Upper lobe of left lung (tissue), 6 donors: ENCODE data around the gene CSNK1A1. TPM values are rescaled to one million over a fixed set of nuclear protein-coding genes. Genes with fewer than 3 reads are reported as not detected.

ENCODE experiments used
- ATAC-seq, 2 donors: fragments of 200-7000 bp; cut with Tn5 transposase; one replicate each; pipeline ENCODE4 v1.9.1; 2022; ENCODE audit warnings: mild to moderate bottlenecking in 2 of 2, moderate library complexity in 2 of 2; ENCODE audit not compliant: low FRiP score in 2 of 2
- DNase-seq, 2 donors: peaks; one replicate each; pipeline ENCODE4 v3.0.0-alpha.2; 2019 to 2020
- H3K27ac ChIP-seq, 4 donors: fragments of 200-600 bp; sonication (generic); one replicate each; pipeline ENCODE4 v1.5.1; 2016 to 2019
- H3K27me3 ChIP-seq, 4 donors: fragments of 200-600 bp; sonication (generic); one replicate each; pipeline ENCODE4 v1.5.1; 2017 to 2019
- H3K36me3 ChIP-seq, 4 donors: fragments of 200-600 bp; sonication (generic); one replicate each; pipeline ENCODE4 v1.5.1; 2016 to 2019
- H3K4me1 ChIP-seq, 4 donors: fragments of 200-600 bp; sonication (generic); one replicate each; pipeline ENCODE4 v1.5.1; 2018 to 2019
- H3K4me3 ChIP-seq, 4 donors: fragments of 200-600 bp; sonication (generic); one replicate each; pipeline ENCODE4 v1.5.1; 2017 to 2019; ENCODE audit warnings: mild to moderate bottlenecking in 2 of 4, moderate library complexity in 1 of 4
- H3K9me3 ChIP-seq, 4 donors: fragments of 200-600 bp; sonication (generic); one replicate each; pipeline ENCODE4 v1.5.1; 2018 to 2019
- EP300 ChIP-seq, 4 donors: sonication (generic); formaldehyde crosslinking; IDR thresholded peaks; one replicate each; pipeline ENCODE4 v1.5.1; 2017; ENCODE audit warnings: antibody characterized with exemption in 4 of 4, control low read depth in 2 of 4
- POLR2A ChIP-seq, 4 donors: fragments of 450-650 bp; IDR thresholded peaks; one replicate each; pipeline ENCODE4 v1.5.1; 2016 to 2017; ENCODE audit warnings: antibody characterized with exemption in 4 of 4, mild to moderate bottlenecking in 2 of 4
- POLR2AphosphoS5 ChIP-seq, 2 donors: sonication (generic); formaldehyde crosslinking; IDR thresholded peaks; one replicate each; pipeline ENCODE4 v1.5.1; 2017; ENCODE audit warnings: antibody characterized with exemption in 2 of 2
- WGBS, 2 donors: methylation state at CpG; one replicate each; pipeline ENCODE4 v1.1.5; 2017 to 2018; 5-methylcytosine and 5-hydroxymethylcytosine counted together
- total RNA-seq, 6 donors: library from RNA; depleted of rRNA in 4 of 6; stranded (reverse); fragments of >200 nt in 4 of 6; gene quantifications; one replicate each; pipeline versions ENCODE4 v1.1.0 to v1.2.1, GENCODE V29; 2016 to 2021
- TF ChIP-seq, protein P1 (sequence below), 6 experiments: fragments of 450-650 bp in 4 of 6; fragments of 200-600 bp in 2 of 6; sonication (generic) in 2 of 6; IDR thresholded peaks; one replicate each; pipeline ENCODE4 v1.5.1; 2016 to 2019; ENCODE audit warnings: antibody characterized with exemption in 6 of 6
- donor health status: DM: no; HTN: no; CAD: no; lungs with moderate emphysema.
- donor health status: DM: no; HTN: yes; CAD: no; lungs with severe emphysema.

CSNK1A1 gene
- total RNA-seq, 6 donors from 2014 or later, result 153 to 215 (median 202) TPM

DNA sequence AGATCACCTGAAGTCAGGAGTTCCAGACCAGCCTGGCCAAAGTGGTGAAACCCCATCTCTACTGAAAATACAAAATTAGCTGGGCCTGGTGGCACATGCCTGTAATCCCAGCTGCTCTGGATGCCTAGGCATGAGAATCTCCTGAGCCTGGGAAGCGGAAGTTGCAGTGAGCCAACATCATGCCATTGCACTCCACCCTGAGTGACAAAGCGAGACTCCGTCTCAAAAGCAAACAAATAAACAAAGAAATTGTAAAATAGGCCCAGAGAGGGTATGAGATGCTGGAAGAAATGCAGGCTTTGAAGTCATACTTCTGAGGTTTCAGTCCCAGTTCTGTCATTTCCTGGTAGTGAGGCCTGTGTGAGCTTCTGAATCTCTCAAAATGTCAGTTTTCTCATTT lies 24.8 kb upstream of the CSNK1A1 start:
- no peaks in the 10 kb centered on the region for H3K27me3 ChIP-seq
- H3K4me3 ChIP-seq, result no peak overlapping the region
- 90% methylated on average over 3 of the region's 3 CpGs for WGBS, 2 donors
- H3K36me3 ChIP-seq, result no peaks in the 10 kb centered on the region
- peaks cover 0 to 6% (median 5%) of the 10 kb centered on the region in 4 donors for H3K4me1 ChIP-seq
- TF ChIP-seq POLR2A (IDR thresholded peaks at IDR 0.05), result no peak
- TF ChIP-seq POLR2AphosphoS5 (IDR thresholded peaks at IDR 0.05), result no peak
- TF ChIP-seq, protein P1, sequence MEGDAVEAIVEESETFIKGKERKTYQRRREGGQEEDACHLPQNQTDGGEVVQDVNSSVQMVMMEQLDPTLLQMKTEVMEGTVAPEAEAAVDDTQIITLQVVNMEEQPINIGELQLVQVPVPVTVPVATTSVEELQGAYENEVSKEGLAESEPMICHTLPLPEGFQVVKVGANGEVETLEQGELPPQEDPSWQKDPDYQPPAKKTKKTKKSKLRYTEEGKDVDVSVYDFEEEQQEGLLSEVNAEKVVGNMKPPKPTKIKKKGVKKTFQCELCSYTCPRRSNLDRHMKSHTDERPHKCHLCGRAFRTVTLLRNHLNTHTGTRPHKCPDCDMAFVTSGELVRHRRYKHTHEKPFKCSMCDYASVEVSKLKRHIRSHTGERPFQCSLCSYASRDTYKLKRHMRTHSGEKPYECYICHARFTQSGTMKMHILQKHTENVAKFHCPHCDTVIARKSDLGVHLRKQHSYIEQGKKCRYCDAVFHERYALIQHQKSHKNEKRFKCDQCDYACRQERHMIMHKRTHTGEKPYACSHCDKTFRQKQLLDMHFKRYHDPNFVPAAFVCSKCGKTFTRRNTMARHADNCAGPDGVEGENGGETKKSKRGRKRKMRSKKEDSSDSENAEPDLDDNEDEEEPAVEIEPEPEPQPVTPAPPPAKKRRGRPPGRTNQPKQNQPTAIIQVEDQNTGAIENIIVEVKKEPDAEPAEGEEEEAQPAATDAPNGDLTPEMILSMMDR (IDR thresholded peaks at IDR 0.05), result no peak
- TF ChIP-seq EP300 (IDR thresholded peaks at IDR 0.05), result no peak
- no peak overlapping the region for H3K27ac ChIP-seq
- ATAC-seq (no peak), DNase-seq (no peak)
- no peaks in the 10 kb centered on the region for H3K9me3 ChIP-seq

DNA sequence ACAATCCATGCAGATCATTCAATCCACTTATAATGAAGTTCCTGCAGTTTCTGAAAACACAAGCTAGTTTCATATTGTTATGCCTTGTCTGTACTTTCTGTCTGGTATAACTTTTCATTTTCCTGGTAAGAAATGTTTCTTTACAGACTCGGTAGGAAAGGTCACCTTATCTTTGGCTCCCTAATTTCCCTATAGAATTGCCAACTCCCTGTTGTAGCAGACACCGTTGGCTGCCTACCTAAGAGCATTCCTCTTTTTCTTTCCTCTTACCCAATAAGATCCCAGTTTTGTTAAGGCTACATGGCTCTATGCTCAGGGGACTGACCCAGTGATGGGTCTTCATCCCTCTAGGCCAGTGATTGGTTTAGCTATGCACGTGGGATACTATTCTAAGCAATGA lies 23.9 kb upstream of the CSNK1A1 start:
- Histone ChIP-seq H3K36me3 (no peaks in the 10 kb centered on the region), H3K27me3 (no peaks in the 10 kb centered on the region), H3K4me1 (no peaks in the 10 kb centered on the region), H3K4me3 (no peak overlapping the region), H3K27ac (no peak overlapping the region), H3K9me3 (no peaks in the 10 kb centered on the region)
- no peak for ATAC-seq
- TF ChIP-seq POLR2A (IDR thresholded peaks at IDR 0.05) (no peak), POLR2AphosphoS5 (IDR thresholded peaks at IDR 0.05) (no peak), EP300 (IDR thresholded peaks at IDR 0.05) (no peak)
- TF ChIP-seq, protein P1 (IDR thresholded peaks at IDR 0.05), result no peak
- no peak for DNase-seq
- WGBS, 2 donors, result 72 to 87% methylated on average over 3 of the region's 3 CpGs

DNA sequence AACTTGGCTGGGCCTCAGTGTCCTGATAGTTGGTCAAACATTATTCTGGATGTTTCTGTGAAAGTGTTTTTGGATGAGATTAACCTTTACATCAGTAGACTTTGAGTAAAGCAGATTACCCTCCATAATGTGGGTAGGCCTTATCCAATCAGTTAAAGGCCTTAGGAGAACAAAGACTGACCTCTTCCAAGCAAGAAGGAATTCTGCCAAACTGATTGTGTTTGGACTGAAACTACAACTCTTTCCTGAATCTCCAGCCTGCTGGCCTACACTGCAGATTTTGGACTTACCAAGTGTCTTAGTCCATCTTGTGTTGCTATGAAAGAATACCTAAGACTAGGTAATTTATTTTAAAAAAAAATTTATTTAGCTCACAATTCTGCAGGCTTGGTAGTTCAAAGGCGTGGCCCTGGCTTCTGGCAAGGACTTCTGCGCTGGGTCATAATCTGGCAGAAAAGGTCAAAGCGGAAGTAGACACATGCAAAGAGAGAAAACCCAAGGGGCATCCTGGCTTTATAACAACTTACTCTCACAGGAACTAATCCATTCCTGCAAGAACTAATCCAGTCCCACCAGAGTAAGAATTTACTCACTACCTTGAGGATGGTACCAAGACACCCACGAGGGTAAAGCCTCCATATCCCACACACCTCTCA lies 21.5 kb upstream of the CSNK1A1 start:
- no peaks in the 10 kb centered on the region for H3K27me3 ChIP-seq
- ATAC-seq (no peak), DNase-seq (no peak)
- H3K27ac ChIP-seq, result no peak overlapping the region
- WGBS, 2 donors, result 91 to 93% methylated on average over 4 of the region's 4 CpGs
- H3K4me1 ChIP-seq, result no peaks in the 10 kb centered on the region
- H3K4me3 ChIP-seq, result no peak overlapping the region
- TF ChIP-seq, protein P1 (IDR thresholded peaks at IDR 0.05), result no peak
- TF ChIP-seq EP300 (IDR thresholded peaks at IDR 0.05) (no peak), POLR2AphosphoS5 (IDR thresholded peaks at IDR 0.05) (no peak), POLR2A (IDR thresholded peaks at IDR 0.05) (no peak)
- no peaks in the 10 kb centered on the region for H3K36me3 ChIP-seq
- H3K9me3 ChIP-seq, result no peaks in the 10 kb centered on the region

DNA sequence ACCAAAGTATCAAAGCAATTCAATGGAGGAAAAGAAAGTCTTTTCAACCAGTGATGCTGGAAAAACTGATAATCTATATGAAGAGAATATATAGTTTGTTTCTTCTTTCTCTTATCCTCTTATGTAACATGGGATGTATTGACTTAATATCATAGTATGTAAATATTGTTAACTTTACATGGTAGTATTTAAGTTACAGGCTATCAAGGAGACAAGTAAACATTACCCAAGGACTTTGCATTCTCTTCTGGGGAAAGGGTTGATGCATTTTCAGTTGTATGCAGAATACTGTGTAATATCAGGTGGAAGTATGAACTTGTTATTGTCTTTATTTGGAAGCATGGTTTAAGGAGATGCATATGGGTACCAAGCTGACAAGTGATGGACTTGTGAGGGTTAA lies 20.9 kb upstream of the CSNK1A1 start:
- H3K4me1 ChIP-seq, result no peaks in the 10 kb centered on the region
- H3K4me3 ChIP-seq, result no peak overlapping the region
- DNase-seq (no peak), ATAC-seq (no peak)
- H3K27ac ChIP-seq, result no peak overlapping the region
- no peaks in the 10 kb centered on the region for H3K9me3 ChIP-seq
- no peaks in the 10 kb centered on the region for H3K36me3 ChIP-seq
- H3K27me3 ChIP-seq, result no peaks in the 10 kb centered on the region
- TF ChIP-seq EP300 (IDR thresholded peaks at IDR 0.05) (no peak), POLR2AphosphoS5 (IDR thresholded peaks at IDR 0.05) (no peak), POLR2A (IDR thresholded peaks at IDR 0.05) (no peak)
- TF ChIP-seq, protein P1 (IDR thresholded peaks at IDR 0.05), result no peak

DNA sequence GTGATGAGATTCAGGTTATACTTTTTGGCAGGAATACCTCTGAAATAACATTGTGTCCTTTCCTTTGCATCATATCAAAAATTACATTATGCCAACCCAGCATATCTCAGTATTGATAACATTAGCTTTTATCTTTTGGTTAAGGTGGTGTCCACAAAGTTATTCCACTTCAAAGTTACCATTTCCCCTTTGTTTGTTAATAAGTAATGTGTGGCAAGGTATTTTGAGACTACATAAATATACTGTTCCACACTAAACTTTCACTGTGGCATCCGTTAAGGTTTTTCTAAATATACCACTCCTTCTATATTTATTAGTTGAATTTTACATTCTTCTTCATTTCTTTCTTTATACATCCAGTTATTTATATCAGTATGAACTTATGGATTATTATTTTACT lies 16.0 kb upstream of the CSNK1A1 start:
- DNase-seq, result no peak
- WGBS, 2 donors, result 80 to 91% methylated on average over 1 of the region's 1 CpG
- Histone ChIP-seq H3K4me3 (no peak overlapping the region), H3K27me3 (no peaks in the 10 kb centered on the region), H3K4me1 (peaks cover 16 to 19% (median 18%) of the 10 kb centered on the region in 4 donors), H3K27ac (no peak overlapping the region), H3K9me3 (no peaks in the 10 kb centered on the region), H3K36me3 (no peaks in the 10 kb centered on the region)
- TF ChIP-seq EP300 (IDR thresholded peaks at IDR 0.05), result no peak
- TF ChIP-seq POLR2AphosphoS5 (IDR thresholded peaks at IDR 0.05), result no peak
- TF ChIP-seq, protein P1 (IDR thresholded peaks at IDR 0.05), result no peak
- TF ChIP-seq POLR2A (IDR thresholded peaks at IDR 0.05), result no peak
- no peak for ATAC-seq
